ENCODE measurements around the gene FAM161A.

FAM161A gene

DNA sequence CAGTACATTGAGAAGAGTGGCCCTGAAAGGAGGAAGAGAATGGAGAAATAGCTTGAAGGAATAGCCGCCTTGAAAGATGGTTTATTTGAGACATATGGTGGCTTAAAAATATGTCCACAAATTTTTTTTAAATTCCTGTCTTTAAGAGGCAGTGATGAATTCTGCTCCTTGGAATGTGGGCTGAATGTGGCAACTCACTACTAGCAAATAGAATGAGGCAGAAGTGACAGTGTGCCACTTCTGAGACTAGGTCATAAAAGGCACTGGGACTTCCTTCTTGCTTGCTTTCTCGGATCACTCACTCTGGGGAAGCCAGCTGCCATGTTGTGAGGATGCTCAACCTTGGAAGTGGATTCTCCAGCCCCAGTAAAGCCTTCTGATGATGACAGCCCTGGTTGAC is 67.0 kb downstream of the FAM161A start:
- no peak for DNase-seq (ENCODE audit: low read depth)

GRCh38 chr2:61785583-61785982 is 68.3 kb downstream of the FAM161A start:
- DNase-seq (ENCODE audit: low read depth) = no peak

- no peak for DNase-seq (ENCODE audit: low read depth)
Observed at GRCh38 chr2:61784643-61785042, 69.2 kb downstream of the FAM161A start.

DNA sequence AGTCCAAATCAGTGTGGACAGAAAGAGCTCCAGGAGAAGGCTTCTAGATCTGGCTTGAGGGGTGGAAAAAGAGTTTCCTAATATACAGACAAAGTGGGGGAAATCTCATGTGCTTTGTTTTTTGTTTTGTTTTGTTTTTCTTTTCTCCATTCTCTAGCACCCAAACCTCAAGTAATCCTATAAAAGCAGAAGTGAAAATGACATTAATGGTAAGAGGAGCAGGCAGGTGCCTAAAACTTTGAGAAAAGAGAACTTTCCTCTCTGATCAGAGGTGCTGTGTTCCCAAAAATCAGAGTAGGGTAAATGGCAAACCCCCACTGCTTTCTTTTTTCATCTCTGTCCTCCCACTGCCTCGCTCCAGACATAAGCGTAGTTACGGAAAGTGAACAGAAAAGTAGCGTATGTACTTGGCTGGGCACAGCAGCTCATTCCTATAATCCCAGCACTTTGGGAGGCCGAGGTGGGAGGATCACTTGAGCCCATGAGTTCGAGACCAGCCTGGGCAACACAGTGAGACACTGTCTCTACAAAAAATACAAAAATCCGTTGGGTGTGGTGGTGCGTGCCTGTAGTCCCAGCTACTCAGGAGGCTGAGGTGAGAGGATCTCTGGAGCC is 77.8 kb downstream of the FAM161A start:
- no peak for DNase-seq (ENCODE audit: low read depth)

Data from stromal cell of bone marrow (primary cell).